IMR-90 (cell line): ENCODE data around the gene FOXO3B. TPM values are rescaled to one million over a fixed set of nuclear protein-coding genes. Genes with fewer than 3 reads are reported as not detected.
A peak's percentile ranks its signal among the peaks of the same experiment; 100 is the strongest.
"Not testable (repeated sequence)": the region's sequence is repeated elsewhere in the genome, so short reads cannot be mapped to it uniquely, and the experiment has no call there.

Experiments
- ATAC-seq: fragments of 200-7000 bp; cut with Tn5 transposase; 2 replicates; pipeline ENCODE4 v1.9.1; 2020; ENCODE audit warnings: low read depth, mild to moderate bottlenecking, moderate library complexity
- BruUV-seq: library from RNA; stranded (reverse); fragments of 400-500 nt; replicated peaks from 2 replicates; lab custom pipeline; 2021; lab: Mats Ljungman, UMichigan
- CTCF ChIA-PET: fragments of 300-600 bp; formaldehyde crosslinking; extraction: SDS; loops from one replicate; lab custom pipeline; 2021; ENCODE audit warnings: antibody characterized with exemption; lab: Yijun Ruan, JAX
- POLR2A ChIA-PET: fragments of 300-600 bp; sonication (Branson Sonifier 250); formaldehyde crosslinking; loops from one replicate; lab custom pipeline; 2022; ENCODE audit warnings: antibody characterized with exemption; ENCODE audit not compliant: unreplicated experiment; lab: Charles Lee
- DNase-seq: peaks from one replicate; pipeline ENCODE4 v3.0.0; 2013
- H2AFZ ChIP-seq: replicated peaks from 2 replicates; pipeline ENCODE3; 2013; ENCODE audit warnings: low read length, mild to moderate bottlenecking; ENCODE audit not compliant: poor library complexity
- H2AK5ac ChIP-seq: 2 replicates; pipeline ENCODE4 v1.6.1; 2013; ENCODE audit warnings: low read depth, low read length, inconsistent platforms
- H2AK9ac ChIP-seq: replicated peaks from 2 replicates; pipeline ENCODE3; 2013; ENCODE audit warnings: mild to moderate bottlenecking, low read depth, low read length, moderate library complexity; ENCODE audit not compliant: poor library complexity
- H2BK120ac ChIP-seq: 2 replicates; pipeline ENCODE4 v1.6.1; 2013; ENCODE audit warnings: low read depth, low read length, inconsistent platforms
- H2BK15ac ChIP-seq: 3 replicates; pipeline ENCODE4 v1.6.1; 2013; ENCODE audit warnings: low read depth, low read length, inconsistent platforms
- H2BK20ac ChIP-seq: 2 replicates; pipeline ENCODE4 v1.6.1; 2013; ENCODE audit warnings: low read depth, mild to moderate bottlenecking, inconsistent platforms, low read length, moderate library complexity
- H2BK5ac ChIP-seq: 2 replicates; pipeline ENCODE4 v1.6.1; 2013; ENCODE audit warnings: mild to moderate bottlenecking, low read depth, low read length, inconsistent platforms; ENCODE audit not compliant: poor library complexity, severe bottlenecking
- H3K14ac ChIP-seq: replicated peaks from 2 replicates; pipeline ENCODE4 v1.6.1; 2013; ENCODE audit warnings: low read depth, low read length, inconsistent platforms
- H3K18ac ChIP-seq: 2 replicates; pipeline ENCODE4 v1.6.1; 2013; ENCODE audit warnings: low read depth, low read length, control low read depth
- H3K23ac ChIP-seq: 2 replicates; pipeline ENCODE4 v1.6.1; 2013; ENCODE audit warnings: low read depth, low read length, inconsistent platforms
- H3K27ac ChIP-seq: 2 replicates; pipeline ENCODE4 v1.5.1; 2013; ENCODE audit warnings: mild to moderate bottlenecking, control low read depth, low read length; ENCODE audit not compliant: insufficient read depth
- H3K27me3 ChIP-seq: 2 replicates; pipeline ENCODE4 v1.6.1; 2013; ENCODE audit warnings: low read length; ENCODE audit not compliant: control insufficient read depth, insufficient read depth
- H3K36me3 ChIP-seq: 2 replicates; pipeline ENCODE4 v1.6.1; 2013; ENCODE audit warnings: low read length, mixed read lengths; ENCODE audit not compliant: control insufficient read depth, insufficient read depth
- H3K4ac ChIP-seq: 2 replicates; pipeline ENCODE4 v1.6.1; 2013; ENCODE audit warnings: low read depth, low read length, inconsistent platforms
- H3K4me1 ChIP-seq: 2 replicates; pipeline ENCODE4 v1.6.1; 2013; ENCODE audit warnings: low read length, mixed read lengths; ENCODE audit not compliant: control insufficient read depth, insufficient read depth
- H3K4me2 ChIP-seq: 2 replicates; pipeline ENCODE4 v1.6.1; 2013; ENCODE audit warnings: low read depth, mild to moderate bottlenecking, control low read depth, low read length, moderate library complexity
- H3K4me3 ChIP-seq: 2 replicates; pipeline ENCODE4 v1.5.1; 2013; ENCODE audit warnings: low read depth, mild to moderate bottlenecking, control low read depth, low read length, moderate library complexity; ENCODE audit not compliant: insufficient read depth
- H3K56ac ChIP-seq: 2 replicates; pipeline ENCODE4 v1.6.1; 2013; ENCODE audit warnings: low read length, inconsistent platforms; ENCODE audit not compliant: insufficient read depth; ENCODE audit errors: extremely low read depth
- H3K79me1 ChIP-seq, 2 experiments: 2 replicates each; pipeline ENCODE4 v1.6.1; 2013; ENCODE audit warnings: low read length in 2 of 2, inconsistent platforms in 1 of 2, low read depth in 1 of 2
- H3K9ac ChIP-seq: 2 replicates; pipeline ENCODE4 v1.6.1; 2013; ENCODE audit warnings: low read depth, low read length, control low read depth
- H3K9me1 ChIP-seq: 2 replicates; pipeline ENCODE4 v1.6.1; 2013; ENCODE audit warnings: low read length, inconsistent platforms; ENCODE audit not compliant: insufficient read depth
- H3K9me3 ChIP-seq: 2 replicates; pipeline ENCODE4 v1.6.1; 2013; ENCODE audit warnings: low read length; ENCODE audit not compliant: control insufficient read depth, insufficient read depth
- H4K20me1 ChIP-seq: 2 replicates; pipeline ENCODE4 v1.6.1; 2013; ENCODE audit warnings: low read length, inconsistent platforms; ENCODE audit not compliant: insufficient read depth
- H4K5ac ChIP-seq: 2 replicates; pipeline ENCODE4 v1.6.1; 2013; ENCODE audit warnings: mild to moderate bottlenecking, low read depth, low read length, control low read depth
- H4K8ac ChIP-seq, 2 experiments: 2 replicates each; pipeline ENCODE4 v1.6.1; 2013; ENCODE audit warnings: low read depth in 2 of 2, low read length in 2 of 2, control low read depth in 1 of 2, inconsistent platforms in 1 of 2
- H4K91ac ChIP-seq: 2 replicates; pipeline ENCODE4 v1.6.1; 2013; ENCODE audit warnings: low read depth, low read length, inconsistent platforms; ENCODE audit not compliant: insufficient read depth
- WGBS, 2 experiments: methylation state at CpG; one replicate each; pipeline versions ENCODE4 v1.1.5 to v1.1.7; 2013; ENCODE audit warnings: missing lambda C conversion rate in 2 of 2; ENCODE audit not compliant: insufficient read length in 1 of 2; ENCODE audit errors: extremely low coverage in 2 of 2; 5-methylcytosine and 5-hydroxymethylcytosine counted together
- dilution Hi-C: fragments of 300-500 bp; cut with HindIII; formaldehyde crosslinking; loops from one replicate; pipeline ENCODE4 v1.14.3; 2018; ENCODE audit warnings: low sequenced_read_pairs; ENCODE audit not compliant: unreplicated experiment
- in situ Hi-C: fragments of 300-500 bp; cut with MboI; formaldehyde crosslinking; loops from 3 replicates; pipeline ENCODE4 v1.14.3; 2019; ENCODE audit warnings: low sequenced_read_pairs, inconsistent platforms, mixed read lengths
- intact Hi-C: fragments of 100-400 bp; cut with micrococcal nuclease; formaldehyde crosslinking; loops from 2 replicates; pipeline ENCODE4 v1.10.0; 2022
- polyA plus RNA-seq, 3 experiments: library from polyadenylated mRNA; depleted of rRNA; stranded (reverse); fragments of >200 nt; gene quantifications; 2 replicates each; pipeline ENCODE4 v1.2.3, GENCODE V29; 2012; ENCODE audit warnings: low replicate concordance in 1 of 3
- total RNA-seq: library from RNA; depleted of rRNA; stranded (reverse); fragments of >200 nt; gene quantifications from 2 replicates; pipeline ENCODE4 v1.2.3, GENCODE V29; 2012

FOXO3B gene
- total and polyA plus RNA-seq, 2 of the 4 experiments (the other 2 are of a cell fraction) = 5.4 to 5.6 TPM

GRCh38 chr17:18682668-18683067 lies 554 bp upstream of the FOXO3B start:
- CTCF ChIA-PET, H3K9me1 ChIP-seq, H2BK120ac ChIP-seq, H4K91ac ChIP-seq, POLR2A ChIA-PET, H3K23ac ChIP-seq, in situ Hi-C loops, H4K20me1 ChIP-seq, H2BK20ac ChIP-seq, H3K14ac ChIP-seq, H3K79me1 ChIP-seq, H2AK9ac ChIP-seq, H3K18ac ChIP-seq, H3K36me3 ChIP-seq, H3K4ac ChIP-seq, H2BK15ac ChIP-seq, H3K27ac ChIP-seq, BruUV-seq, intact Hi-C loops, H3K27me3 ChIP-seq, H2BK5ac ChIP-seq, H3K9ac ChIP-seq, H3K9me3 ChIP-seq, DNase-seq, H3K4me1 ChIP-seq, H2AK5ac ChIP-seq, dilution Hi-C loops, H3K56ac ChIP-seq, H2AFZ ChIP-seq: not testable (repeated sequence)
- Histone ChIP-seq H3K4me2 (peak overlapping the region; percentile 64), H3K4me3 (peak overlapping the region; percentile 46; the same call in 1 of the 2 replicates), H4K8ac (peak overlapping the region; percentile 35; a peak in 1 of 4 replicates), H4K5ac (0 out of 2 replicates have a peak overlapping the region, but pooled peaks have one; percentile 53)
- no CpG with 5 or more reads among the region's 3 CpGs for WGBS, 2 experiments
- peak; percentile 2; the same call in 1 of the 2 replicates for ATAC-seq

GRCh38 chr17:18677381-18677780 lies 4.7 kb downstream of the FOXO3B start:
- H2BK20ac ChIP-seq, H4K5ac ChIP-seq, H3K27ac ChIP-seq, H3K9me1 ChIP-seq, H2BK15ac ChIP-seq, H4K20me1 ChIP-seq, BruUV-seq, H3K23ac ChIP-seq, in situ Hi-C loops, H3K27me3 ChIP-seq, intact Hi-C loops, H3K14ac ChIP-seq, H2AK5ac ChIP-seq, H3K56ac ChIP-seq, H3K4me1 ChIP-seq, H3K9ac ChIP-seq, DNase-seq, H3K9me3 ChIP-seq, dilution Hi-C loops, H4K91ac ChIP-seq, H3K4me2 ChIP-seq, H4K8ac ChIP-seq, CTCF ChIA-PET, H2AK9ac ChIP-seq, H3K36me3 ChIP-seq, H3K4ac ChIP-seq, ATAC-seq, POLR2A ChIA-PET, H2BK120ac ChIP-seq, H3K79me1 ChIP-seq, H3K4me3 ChIP-seq, H2BK5ac ChIP-seq, H3K18ac ChIP-seq, H2AFZ ChIP-seq: not testable (repeated sequence)
- no CpG with 5 or more reads among the region's 29 CpGs for WGBS, 2 experiments
